OCI-LY7 (cell line): Measurements from ENCODE around the gene ANKRD44. TPM values are rescaled to one million over a fixed set of nuclear protein-coding genes. Genes with fewer than 3 reads are reported as not detected.

ENCODE experiments used
- BruUV-seq: library from RNA; stranded (reverse); fragments of 400-500 nt; replicated peaks from 2 replicates; lab custom pipeline; 2021; lab: Mats Ljungman, UMichigan
- CTCF ChIA-PET: fragments of 300-600 bp; sonication (Branson Sonifier 250); formaldehyde crosslinking; loops from one replicate; lab custom pipeline; 2022; ENCODE audit warnings: antibody characterized with exemption; ENCODE audit not compliant: unreplicated experiment; lab: Charles Lee
- POLR2A ChIA-PET: fragments of 300-600 bp; sonication (Branson Sonifier 250); formaldehyde crosslinking; loops from one replicate; lab custom pipeline; 2022; ENCODE audit warnings: antibody characterized with exemption; lab: Charles Lee
- DNase-seq: peaks from one replicate; pipeline ENCODE4 v3.0.0-alpha.2; 2015; ENCODE audit warnings: low spot score
- H2AFZ ChIP-seq: fragments of 200-600 bp; sonication (generic), shearing (Covaris generic); 2 replicates; pipeline ENCODE4 v1.6.1; 2014; ENCODE audit warnings: mild to moderate bottlenecking, antibody characterized with exemption, low read length, moderate library complexity
- H3K27ac ChIP-seq: fragments of 200-600 bp; sonication (generic); 2 replicates; pipeline ENCODE4 v1.5.1; 2014; ENCODE audit warnings: mixed run types, low read depth, mild to moderate bottlenecking, moderate library complexity, low read length, inconsistent platforms; ENCODE audit not compliant: poor library complexity, severe bottlenecking
- H3K36me3 ChIP-seq: fragments of 200-600 bp; sonication (generic); 2 replicates; pipeline ENCODE4 v1.6.1; 2014; ENCODE audit warnings: mild to moderate bottlenecking, antibody characterized with exemption, low read length, moderate library complexity, mixed read lengths; ENCODE audit not compliant: insufficient read depth
- H3K4me1 ChIP-seq: fragments of 200-600 bp; sonication (generic); 2 replicates; pipeline ENCODE4 v1.5.1; 2014; ENCODE audit warnings: mild to moderate bottlenecking, low read length; ENCODE audit not compliant: insufficient read depth, poor library complexity, severe bottlenecking
- H3K4me2 ChIP-seq: fragments of 200-600 bp; sonication (generic); 2 replicates; pipeline ENCODE4 v1.6.1; 2014; ENCODE audit warnings: mild to moderate bottlenecking, low read length
- H3K4me3 ChIP-seq: fragments of 200-600 bp; sonication (generic); 2 replicates; pipeline ENCODE4 v1.5.1; 2014; ENCODE audit warnings: mild to moderate bottlenecking, low read depth, low read length; ENCODE audit not compliant: poor library complexity, severe bottlenecking
- H3K79me2 ChIP-seq: fragments of 200-600 bp; sonication (generic); 2 replicates; pipeline ENCODE4 v1.6.1; 2016; ENCODE audit warnings: low read depth, mild to moderate bottlenecking, low read length, moderate library complexity, mixed read lengths; ENCODE audit not compliant: insufficient read depth
- H3K9me2 ChIP-seq: fragments of 200-600 bp; sonication (generic); 2 replicates; pipeline ENCODE4 v1.6.1; 2016; ENCODE audit warnings: mild to moderate bottlenecking, low read length, mixed read lengths; ENCODE audit not compliant: insufficient read depth
- H3K9me3 ChIP-seq: fragments of 200-600 bp; sonication (generic); 2 replicates; pipeline ENCODE4 v1.6.1; 2014; ENCODE audit warnings: mild to moderate bottlenecking, mixed run types, low read length, mixed read lengths
- H4K20me1 ChIP-seq: fragments of 200-600 bp; sonication (generic); 2 replicates; pipeline ENCODE4 v1.6.1; 2014; ENCODE audit warnings: mild to moderate bottlenecking, antibody characterized with exemption, low read length, moderate library complexity, mixed read lengths; ENCODE audit not compliant: insufficient read depth
- EZH2phosphoT487 ChIP-seq: fragments of 200-600 bp; sonication (generic); IDR thresholded peaks from 2 replicates; pipeline ENCODE4 v1.6.1; 2018; ENCODE audit warnings: low read depth, borderline replicate concordance, mild to moderate bottlenecking, mixed run types, antibody characterized with exemption, low read length, moderate library complexity, mixed read lengths
- intact Hi-C: fragments of 100-400 bp; cut with micrococcal nuclease; formaldehyde crosslinking; loops from one replicate; pipeline ENCODE4 v1.10.0; 2022; ENCODE audit not compliant: unreplicated experiment
- total RNA-seq, 2 experiments: library from RNA; depleted of rRNA in 1 of 2; stranded (reverse); fragments of >200 nt in 1 of 2; shearing (Covaris generic) in 1 of 2; gene quantifications; 2 replicates each; pipeline ENCODE4 v1.2.3, GENCODE V29; 2014 to 2022
- TF ChIP-seq, protein P1 (sequence below): fragments of 200-600 bp; sonication (generic); conservative IDR thresholded peaks from 2 replicates; pipeline ENCODE4 v1.5.1; 2014; ENCODE audit warnings: mild to moderate bottlenecking, antibody characterized with exemption, low read length, moderate library complexity, mixed read lengths

Gene ANKRD44
- total RNA-seq, 2 experiments from 2014 or later = 69.4 to 73.7 TPM

DNA sequence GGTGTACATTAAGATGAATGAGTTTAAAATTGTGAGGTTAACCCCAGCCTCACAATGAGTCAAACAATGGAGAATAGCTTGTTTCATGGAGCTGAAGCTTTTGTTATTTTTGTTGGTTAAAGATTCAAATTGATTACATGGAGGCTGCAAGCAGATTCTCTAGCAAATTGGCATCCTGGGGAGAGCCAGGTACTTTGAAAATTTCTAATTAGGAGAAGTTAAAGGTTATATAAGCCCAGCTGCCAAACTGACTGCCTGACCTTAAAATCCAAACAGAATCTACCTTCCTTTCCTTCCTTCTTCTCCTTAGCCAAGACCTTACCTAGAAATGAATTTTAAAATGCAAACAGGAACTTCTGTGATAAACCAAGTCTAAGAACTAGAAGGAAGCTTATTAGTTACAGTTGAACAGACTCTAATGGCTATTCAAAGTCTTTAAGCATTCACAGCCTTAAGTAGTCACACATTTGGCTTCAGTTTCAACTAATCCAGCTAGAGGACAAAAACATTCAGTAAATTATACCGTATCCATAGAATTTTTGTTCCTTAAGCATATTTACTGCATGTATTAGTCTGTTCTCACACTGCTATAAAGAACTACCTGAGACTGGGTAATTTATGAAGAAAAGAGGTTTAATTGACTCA, 352.6 kb downstream of the ANKRD44 start:
- Histone ChIP-seq H3K4me1 (no peaks in the 10 kb centered on the region), H4K20me1 (no peaks in the 10 kb centered on the region), H3K4me2 (no peak overlapping the region), H3K4me3 (no peak overlapping the region), H3K27ac (no peak overlapping the region), H3K79me2 (no peaks in the 10 kb centered on the region), H3K9me3 (no peaks in the 10 kb centered on the region), H3K36me3 (no peaks in the 10 kb centered on the region), H3K9me2 (no peaks in the 10 kb centered on the region), H2AFZ (no peak overlapping the region)
- DNase-seq = no peak
- BruUV-seq = no TSS peak
- intact Hi-C loops = no loop called here
- POLR2A ChIA-PET = interaction anchor here (0.6 to 1.0 kb wide), 3 partner anchors 23 to 31 kb away, joined by 3 to 5 read pairs (median 3); no protein-coding TSS in a partner anchor
- TF ChIP-seq EZH2phosphoT487 = no peak
- TF ChIP-seq, protein P1, sequence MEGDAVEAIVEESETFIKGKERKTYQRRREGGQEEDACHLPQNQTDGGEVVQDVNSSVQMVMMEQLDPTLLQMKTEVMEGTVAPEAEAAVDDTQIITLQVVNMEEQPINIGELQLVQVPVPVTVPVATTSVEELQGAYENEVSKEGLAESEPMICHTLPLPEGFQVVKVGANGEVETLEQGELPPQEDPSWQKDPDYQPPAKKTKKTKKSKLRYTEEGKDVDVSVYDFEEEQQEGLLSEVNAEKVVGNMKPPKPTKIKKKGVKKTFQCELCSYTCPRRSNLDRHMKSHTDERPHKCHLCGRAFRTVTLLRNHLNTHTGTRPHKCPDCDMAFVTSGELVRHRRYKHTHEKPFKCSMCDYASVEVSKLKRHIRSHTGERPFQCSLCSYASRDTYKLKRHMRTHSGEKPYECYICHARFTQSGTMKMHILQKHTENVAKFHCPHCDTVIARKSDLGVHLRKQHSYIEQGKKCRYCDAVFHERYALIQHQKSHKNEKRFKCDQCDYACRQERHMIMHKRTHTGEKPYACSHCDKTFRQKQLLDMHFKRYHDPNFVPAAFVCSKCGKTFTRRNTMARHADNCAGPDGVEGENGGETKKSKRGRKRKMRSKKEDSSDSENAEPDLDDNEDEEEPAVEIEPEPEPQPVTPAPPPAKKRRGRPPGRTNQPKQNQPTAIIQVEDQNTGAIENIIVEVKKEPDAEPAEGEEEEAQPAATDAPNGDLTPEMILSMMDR = no peak
- CTCF ChIA-PET = no interaction called here

DNA sequence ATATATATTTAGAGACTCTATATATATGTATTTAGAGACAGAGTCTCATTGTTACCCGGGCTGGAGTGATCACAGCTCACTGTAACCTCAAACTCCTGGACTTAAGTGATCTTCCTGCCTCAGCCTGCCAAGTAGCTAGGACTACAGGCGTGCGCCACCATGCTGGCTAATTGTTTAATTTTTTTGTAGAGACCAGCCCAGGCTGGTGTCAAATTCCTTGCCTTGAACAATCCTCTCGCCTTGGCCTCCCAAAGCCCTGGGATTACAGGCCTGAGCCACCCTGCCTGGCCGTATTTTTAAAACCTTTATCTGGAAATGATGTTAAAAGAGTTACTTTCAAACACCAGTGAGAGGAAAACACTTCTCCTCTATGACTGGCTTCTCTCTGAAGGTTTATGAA, 353.1 kb downstream of the ANKRD44 start:
- ChIA-PET CTCF (no interaction called here), POLR2A (interaction anchor here (0.9 to 1.0 kb wide), 2 partner anchors 22 to 26 kb away, joined by 3 to 5 read pairs; no protein-coding TSS in a partner anchor)
- Histone ChIP-seq H3K36me3 (no peaks in the 10 kb centered on the region), H4K20me1 (no peaks in the 10 kb centered on the region), H3K79me2 (no peaks in the 10 kb centered on the region), H3K9me3 (no peaks in the 10 kb centered on the region), H3K4me1 (no peaks in the 10 kb centered on the region), H3K4me3 (no peak overlapping the region), H3K4me2 (no peak overlapping the region), H3K9me2 (no peaks in the 10 kb centered on the region), H3K27ac (no peak overlapping the region), H2AFZ (no peak overlapping the region)
- no TSS peak for BruUV-seq
- intact Hi-C loops = no loop called here
- no peak for TF ChIP-seq EZH2phosphoT487
- TF ChIP-seq, protein P1 = no peak
- DNase-seq = no peak

DNA sequence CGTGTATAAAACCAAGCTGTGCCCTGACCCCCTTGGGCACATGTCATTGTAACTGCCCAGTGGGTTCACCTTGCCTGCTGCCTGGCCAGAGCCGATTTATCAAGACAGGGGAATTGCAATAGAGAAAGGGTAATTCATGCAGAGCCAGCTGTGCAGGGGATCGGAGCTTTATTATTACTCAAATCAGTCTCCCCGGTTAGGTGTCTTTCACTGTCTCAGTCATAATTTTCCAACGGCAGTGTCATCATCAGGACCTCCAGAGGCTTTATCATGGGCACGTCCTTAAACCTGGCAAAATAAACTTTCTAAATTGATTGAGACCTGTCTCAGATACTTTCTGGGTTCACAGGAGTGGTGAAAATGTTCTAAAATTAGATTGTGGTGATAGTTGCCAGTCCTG, 354.5 kb downstream of the ANKRD44 start:
- no peaks in the 10 kb centered on the region for H3K4me1 ChIP-seq
- no peaks in the 10 kb centered on the region for H4K20me1 ChIP-seq
- no peak overlapping the region for H2AFZ ChIP-seq
- H3K9me3 ChIP-seq = no peaks in the 10 kb centered on the region
- no TSS peak for BruUV-seq
- H3K27ac ChIP-seq = no peak overlapping the region
- intact Hi-C loops = no loop called here
- CTCF ChIA-PET = no interaction called here
- no peaks in the 10 kb centered on the region for H3K9me2 ChIP-seq
- no peaks in the 10 kb centered on the region for H3K79me2 ChIP-seq
- DNase-seq = no peak
- H3K36me3 ChIP-seq = no peaks in the 10 kb centered on the region
- POLR2A ChIA-PET = interaction anchor here (0.5 to 1.6 kb wide), 5 partner anchors 8 to 845 kb away, joined by 3 to 5 read pairs (median 3); no protein-coding TSS in a partner anchor
- H3K4me3 ChIP-seq = no peak overlapping the region
- H3K4me2 ChIP-seq = no peak overlapping the region
- TF ChIP-seq EZH2phosphoT487 = no peak
- TF ChIP-seq, protein P1 = no peak
